Measurements from ENCODE around the gene ADGRD2. TPM values are rescaled to one million over a fixed set of nuclear protein-coding genes. Genes with fewer than 3 reads are reported as not detected.

The ADGRD2 gene
- total RNA-seq, 1 experiment from 2014 or later = not detected

- DNase-seq (no peak), ATAC-seq (no peak)
- POLR2A ChIA-PET (ENCODE audit: unreplicated experiment) = no interaction called here
- H3K4me3 ChIP-seq (ENCODE audit: low read length) = peak overlapping the region; percentile 83; the same call in 1 of the 2 replicates
- peaks cover 31% of the 10 kb centered on the region for H3K36me3 ChIP-seq (ENCODE audit: low read depth, low read length)
- H3K4me1 ChIP-seq (ENCODE audit: insufficient read depth, low read length) = peaks cover 34% of the 10 kb centered on the region
- peak overlapping the region; percentile 79 for H2AFZ ChIP-seq (ENCODE audit: low read length)
- peaks cover 15% of the 10 kb centered on the region for H3F3A ChIP-seq (ENCODE audit: low read length, unreplicated experiment)
- no peaks in the 10 kb centered on the region for H3K27me3 ChIP-seq (ENCODE audit: low read length)
- peaks cover 7% of the 10 kb centered on the region; the same call in 1 of the 2 replicates for H4K20me1 ChIP-seq (ENCODE audit: low read length)
- no peak overlapping the region for H3K9ac ChIP-seq (ENCODE audit: low read length)
- H3K79me2 ChIP-seq (ENCODE audit: low read length) = peaks cover 38% of the 10 kb centered on the region
- CTCF ChIA-PET = no interaction called here
- no peak overlapping the region; the same call in 1 of the 2 replicates for H3K4me2 ChIP-seq (ENCODE audit: low read length)
- H3K9me2 ChIP-seq (replicated peaks; ENCODE audit: low read length) = no peaks in the 10 kb centered on the region
- intact Hi-C loops (cut with micrococcal nuclease) = no loop called here
- no peaks in the 10 kb centered on the region for H3K9me3 ChIP-seq (ENCODE audit: low read length)
- no TSS peak for BruUV-seq (replicated peaks)
- TF ChIP-seq EZH2phosphoT487 (IDR thresholded peaks at IDR 0.05; ENCODE audit: borderline replicate concordance, low read length) (no peak), EZH2 (IDR thresholded peaks at IDR 0.05; ENCODE audit: low read length, unreplicated experiment) (no peak), CTCF (conservative IDR thresholded peaks at IDR 0.05; ENCODE audit: low read depth, low read length) (no peak)
- no peak overlapping the region for H3K27ac ChIP-seq (ENCODE audit: low read length)
Measured at GRCh38 chr9:124415852-124416484, 34.3 kb upstream of the ADGRD2 start.

- Histone ChIP-seq H3F3A (ENCODE audit: low read length, unreplicated experiment) (no peaks in the 10 kb centered on the region), H3K27me3 (ENCODE audit: low read length) (no peaks in the 10 kb centered on the region), H3K9me3 (ENCODE audit: low read length) (no peaks in the 10 kb centered on the region), H3K9me2 (replicated peaks; ENCODE audit: low read length) (no peaks in the 10 kb centered on the region), H3K79me2 (ENCODE audit: low read length) (peaks cover 3% of the 10 kb centered on the region), H3K9ac (ENCODE audit: low read length) (no peak overlapping the region), H3K27ac (ENCODE audit: low read length) (no peak overlapping the region), H3K4me3 (ENCODE audit: low read length) (no peak overlapping the region), H2AFZ (ENCODE audit: low read length) (peak overlapping the region; percentile 65; the same call in 1 of the 2 replicates), H3K4me2 (ENCODE audit: low read length) (no peak overlapping the region), H3K4me1 (ENCODE audit: insufficient read depth, low read length) (no peaks in the 10 kb centered on the region), H4K20me1 (ENCODE audit: low read length) (no peaks in the 10 kb centered on the region), H3K36me3 (ENCODE audit: low read depth, low read length) (no peaks in the 10 kb centered on the region)
- intact Hi-C loops (cut with micrococcal nuclease) = loop anchor here (1.0 kb wide), 1 partner anchor 116 kb away; no protein-coding TSS in a partner anchor
- POLR2A ChIA-PET (ENCODE audit: unreplicated experiment) = interaction anchor here (0.6 kb wide), 1 partner anchor 289 kb away, joined by 3 read pairs; no protein-coding TSS in a partner anchor
- DNase-seq = no peak
- TF ChIP-seq EZH2 (IDR thresholded peaks at IDR 0.05; ENCODE audit: low read length, unreplicated experiment) (no peak), CTCF (conservative IDR thresholded peaks at IDR 0.05; ENCODE audit: low read depth, low read length) (peak; percentile 15; the same call in 1 of the 2 replicates)
- ATAC-seq = no peak
- no TSS peak for BruUV-seq (replicated peaks)
- CTCF ChIA-PET = no interaction called here
Measured at GRCh38 chr9:124419832-124420489, 30.3 kb upstream of the ADGRD2 start.

Measured in PC-3 (cell line).